Calu3 (cell line): ENCODE data around the gene GTF2IRD2. TPM values are rescaled to one million over a fixed set of nuclear protein-coding genes. Genes with fewer than 3 reads are reported as not detected.
"Not testable (repeated sequence)": the region's sequence is repeated elsewhere in the genome, so short reads cannot be mapped to it uniquely, and the experiment has no call there.

ENCODE experiments used
- Bru-seq: library from RNA; stranded (reverse); fragments of 400-500 nt; gene quantifications from one replicate; lab custom pipeline; 2021; lab: Mats Ljungman, UMichigan
- BruChase-seq, 2 experiments: library from RNA; stranded (reverse); fragments of 400-500 nt; gene quantifications; one replicate each; lab custom pipeline; 2021; lab: Mats Ljungman, UMichigan
- BruUV-seq: library from RNA; stranded (reverse); fragments of 400-500 nt; replicated peaks from 2 replicates; lab custom pipeline; 2021; lab: Mats Ljungman, UMichigan
- CTCF ChIA-PET: fragments of 300-600 bp; sonication (Branson Sonifier 250); formaldehyde crosslinking; loops from one replicate; lab custom pipeline; 2022; ENCODE audit warnings: antibody characterized with exemption; lab: Charles Lee
- DNase-seq: peaks from one replicate; pipeline ENCODE4 v3.0.0; 2022
- H3K27ac Mint-ChIP-seq: one replicate; pipeline ENCODE4 v1.8.0; 2022; ENCODE audit warnings: mixed read lengths; ENCODE audit not compliant: unreplicated experiment
- H3K27me3 Mint-ChIP-seq: one replicate; pipeline ENCODE4 v1.8.0; 2022; ENCODE audit warnings: mixed read lengths; ENCODE audit not compliant: unreplicated experiment
- H3K36me3 Mint-ChIP-seq: one replicate; pipeline ENCODE4 v1.8.0; 2022; ENCODE audit warnings: mild to moderate bottlenecking, moderate library complexity, mixed read lengths; ENCODE audit not compliant: insufficient read depth, unreplicated experiment
- H3K4me1 Mint-ChIP-seq: one replicate; pipeline ENCODE4 v1.8.0; 2022; ENCODE audit warnings: mild to moderate bottlenecking, low read depth, mixed read lengths; ENCODE audit not compliant: unreplicated experiment
- H3K4me3 Mint-ChIP-seq: one replicate; pipeline ENCODE4 v1.8.0; 2022; ENCODE audit warnings: mild to moderate bottlenecking, low read depth, moderate library complexity, mixed read lengths; ENCODE audit not compliant: unreplicated experiment
- H3K9me3 Mint-ChIP-seq: one replicate; pipeline ENCODE4 v1.8.0; 2022; ENCODE audit warnings: low read depth, mixed read lengths; ENCODE audit not compliant: unreplicated experiment
- intact Hi-C: fragments of 100-400 bp; cut with micrococcal nuclease; formaldehyde crosslinking; loops from one replicate; pipeline ENCODE4 v1.10.0; 2022; ENCODE audit not compliant: unreplicated experiment
- long read RNA-seq: library from polyadenylated mRNA; stranded (forward); transcript quantifications from one replicate; pipeline ENCODE4 v2.0.0, GENCODE V29; 2022
- total RNA-seq: library from RNA; stranded (reverse); gene quantifications from 2 replicates; pipeline ENCODE4 v1.2.3, GENCODE V29; 2022

GTF2IRD2 gene
- total RNA-seq = 5.8 and 9.0 TPM in 2 replicates
- percentile 41 among the genes with signal in this experiment for Bru-seq, nascent RNA
- BruChase-seq, experiment 1, labeled RNA remaining after a 6-hour chase = percentile 46 among the genes with signal in this experiment
- BruChase-seq, experiment 2, labeled RNA remaining after a 2-hour chase = percentile 41 among the genes with signal in this experiment
- long read RNA-seq, partial matches to known transcripts = 1 of 5 reads
- long read RNA-seq, other reads (novel, unspliced or antisense) = 1 of 5 reads

GRCh38 chr7:74850833-74851721 lies at the start of gene GTF2IRD2:
GTF2IRD2 (minus strand) TSS chr7:74851605; CDS start chr7:74836378, 15,227 bp downstream.
- H3K4me3 Mint-ChIP-seq, H3K27me3 Mint-ChIP-seq, intact Hi-C loops, CTCF ChIA-PET, H3K27ac Mint-ChIP-seq, DNase-seq, H3K36me3 Mint-ChIP-seq, H3K4me1 Mint-ChIP-seq, BruUV-seq, H3K9me3 Mint-ChIP-seq: not testable (repeated sequence)

- H3K27me3 Mint-ChIP-seq, H3K9me3 Mint-ChIP-seq, intact Hi-C loops, H3K36me3 Mint-ChIP-seq, H3K4me1 Mint-ChIP-seq, H3K27ac Mint-ChIP-seq, CTCF ChIA-PET: not testable (repeated sequence)
- peak; percentile 66 for DNase-seq
- BruUV-seq = TSS peak; percentile 90
- H3K4me3 Mint-ChIP-seq = peak overlapping the region; percentile 55
Observed at GRCh38 chr7:74890158-74891123, 39.0 kb upstream of the GTF2IRD2 start.

- CTCF ChIA-PET, DNase-seq, H3K27ac Mint-ChIP-seq, H3K9me3 Mint-ChIP-seq, H3K4me1 Mint-ChIP-seq, H3K4me3 Mint-ChIP-seq, H3K27me3 Mint-ChIP-seq, H3K36me3 Mint-ChIP-seq, intact Hi-C loops, BruUV-seq: not testable (repeated sequence)
Observed at GRCh38 chr7:74889518-74890129, 38.2 kb upstream of the GTF2IRD2 start.

GRCh38 chr7:74885295-74885694 lies 33.9 kb upstream of the GTF2IRD2 start:
- DNase-seq, intact Hi-C loops, H3K4me3 Mint-ChIP-seq, H3K9me3 Mint-ChIP-seq, H3K4me1 Mint-ChIP-seq, BruUV-seq, H3K27me3 Mint-ChIP-seq, H3K27ac Mint-ChIP-seq, CTCF ChIA-PET: not testable (repeated sequence)
- H3K36me3 Mint-ChIP-seq = peaks cover 11% of the 10 kb centered on the region

GRCh38 chr7:74882110-74882509 lies 30.7 kb upstream of the GTF2IRD2 start:
- H3K27ac Mint-ChIP-seq, H3K27me3 Mint-ChIP-seq, BruUV-seq, DNase-seq, intact Hi-C loops, H3K4me3 Mint-ChIP-seq, H3K4me1 Mint-ChIP-seq, H3K9me3 Mint-ChIP-seq, CTCF ChIA-PET: not testable (repeated sequence)
- H3K36me3 Mint-ChIP-seq = peaks cover 11% of the 10 kb centered on the region

GRCh38 chr7:74874748-74875512 lies 23.5 kb upstream of the GTF2IRD2 start:
- H3K4me3 Mint-ChIP-seq, intact Hi-C loops, CTCF ChIA-PET, H3K27ac Mint-ChIP-seq, H3K4me1 Mint-ChIP-seq, H3K9me3 Mint-ChIP-seq, BruUV-seq, H3K36me3 Mint-ChIP-seq, H3K27me3 Mint-ChIP-seq, DNase-seq: not testable (repeated sequence)

GRCh38 chr7:74874104-74874747 lies 22.8 kb upstream of the GTF2IRD2 start:
- H3K9me3 Mint-ChIP-seq, DNase-seq, BruUV-seq, CTCF ChIA-PET, intact Hi-C loops, H3K4me1 Mint-ChIP-seq, H3K4me3 Mint-ChIP-seq, H3K36me3 Mint-ChIP-seq, H3K27me3 Mint-ChIP-seq, H3K27ac Mint-ChIP-seq: not testable (repeated sequence)

GRCh38 chr7:74872542-74872941 lies 21.1 kb upstream of the GTF2IRD2 start:
- BruUV-seq = TSS peak; percentile 15
- H3K4me3 Mint-ChIP-seq, H3K9me3 Mint-ChIP-seq, H3K27me3 Mint-ChIP-seq, H3K4me1 Mint-ChIP-seq, intact Hi-C loops, DNase-seq, H3K27ac Mint-ChIP-seq, CTCF ChIA-PET, H3K36me3 Mint-ChIP-seq: not testable (repeated sequence)
